Activated naive CD4-positive, alpha-beta T cell treated with Interleukin-2 at 50 U/mL for 16 hours (primary cell): ENCODE measurements around the gene DLX6.
"Not testable (repeated sequence)": the region's sequence is repeated elsewhere in the genome, so short reads cannot be mapped to it uniquely, and the experiment has no call there.

Experiments used
- DNase-seq: peaks from one replicate; pipeline ENCODE4 v3.0.0-alpha.2; 2020

The DLX6 gene

GRCh38 chr7:97024209-97025129, 19.1 kb downstream of the DLX6 start, which contains the start of gene DLX5:
Gene DLX5 (minus strand): TSS chr7:97024831. CDS start chr7:97024623, 208 bp downstream.
- no peak for DNase-seq

DNA sequence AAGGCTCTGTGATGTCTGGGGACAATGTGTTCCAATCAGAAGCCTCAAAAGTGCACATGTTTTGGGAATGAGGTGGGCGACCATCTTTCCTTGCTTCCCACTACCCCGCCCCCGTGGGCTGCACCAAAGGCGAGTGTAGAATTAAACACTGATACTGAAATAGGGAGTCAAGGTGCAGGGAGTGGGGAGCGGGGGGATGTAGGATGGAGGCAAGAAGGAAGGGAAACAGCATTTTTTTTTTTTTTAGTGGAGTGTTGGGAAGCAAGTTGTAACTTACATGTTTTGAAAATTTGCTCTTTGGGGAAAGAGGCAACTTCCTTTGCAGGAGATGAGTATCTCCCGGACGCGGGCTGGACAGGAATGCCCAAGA, 19.8 kb downstream of the DLX6 start:
- DNase-seq, result no peak

DNA sequence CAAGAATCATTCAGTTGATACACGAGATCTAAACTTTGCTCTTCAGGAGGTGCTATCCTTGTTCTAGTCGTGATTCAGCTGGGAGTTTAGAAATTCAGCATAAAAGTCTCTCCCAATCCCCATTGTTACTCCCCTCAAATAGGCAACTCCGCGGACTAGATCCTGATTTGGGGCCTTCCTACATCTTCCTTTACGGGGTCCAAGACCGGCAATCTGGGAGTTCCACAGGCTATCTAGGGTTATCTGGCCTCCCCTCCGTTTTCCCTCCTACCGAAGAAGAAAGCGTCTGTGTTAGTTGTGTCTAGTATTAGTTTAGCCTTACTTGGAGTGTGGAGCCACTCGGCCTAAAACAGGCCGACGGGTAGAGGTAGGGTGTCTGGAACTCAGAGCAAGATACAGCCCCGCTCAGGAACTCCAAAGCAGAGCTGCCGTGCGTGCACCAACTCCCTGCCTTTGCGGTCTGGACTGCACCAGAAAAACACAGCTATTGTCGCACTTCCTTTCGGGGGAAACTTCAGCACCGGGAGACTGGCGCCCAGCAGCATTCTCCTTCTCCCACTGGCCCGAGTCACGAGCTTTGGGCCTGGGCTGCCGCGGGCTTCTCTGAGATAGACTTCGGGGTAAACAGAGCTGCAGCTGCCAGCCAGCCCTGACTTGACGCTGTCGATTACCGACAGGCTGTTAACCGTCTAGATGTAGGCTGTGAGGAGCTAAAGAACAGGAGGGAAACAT, 20.8 kb downstream of the DLX6 start:
- no peak for DNase-seq

GRCh38 chr7:97026715-97027426, 21.5 kb downstream of the DLX6 start:
- no peak for DNase-seq

DNA sequence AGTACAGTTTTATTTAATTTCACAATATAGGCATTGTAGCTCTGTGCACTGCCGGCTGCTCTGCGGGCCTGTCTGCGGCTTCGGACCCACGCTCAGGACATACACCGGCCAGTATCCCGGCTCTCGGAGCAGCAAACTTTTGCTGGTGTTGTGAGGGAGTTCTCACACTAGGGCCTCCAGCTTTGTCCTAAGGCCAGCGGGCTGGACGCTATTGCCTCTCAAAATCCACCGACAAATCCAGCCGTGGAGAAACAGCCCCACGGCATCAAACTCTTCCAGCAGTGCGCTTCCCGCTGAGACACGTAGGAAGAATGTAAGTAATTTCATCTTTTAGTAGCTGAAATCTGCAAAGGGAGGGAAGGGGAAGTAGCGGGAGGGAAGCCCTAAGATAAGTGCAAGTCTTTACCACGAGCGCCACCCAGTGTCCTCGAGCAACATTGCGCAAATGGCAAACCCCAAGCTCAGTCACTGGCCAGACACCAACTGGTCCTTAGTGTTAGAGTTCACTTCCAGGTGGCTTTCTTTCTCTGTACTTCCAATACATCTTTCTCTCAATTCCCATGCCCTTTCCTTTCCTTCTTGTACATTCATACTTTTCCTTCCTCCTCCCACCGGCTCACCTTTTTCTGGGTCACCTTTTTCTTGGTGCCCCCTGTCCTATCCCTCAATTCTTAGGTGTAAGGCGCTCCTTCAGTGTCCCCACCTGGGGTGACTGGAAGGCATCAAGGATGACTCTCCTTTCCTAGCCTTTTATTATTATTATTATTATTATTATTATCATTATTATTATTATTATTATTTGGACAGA, 22.3 kb downstream of the DLX6 start:
- peak; percentile 67 for DNase-seq

GRCh38 chr7:97034213-97034852, 29.0 kb downstream of the DLX6 start:
- DNase-seq, result not testable (repeated sequence)

DNA sequence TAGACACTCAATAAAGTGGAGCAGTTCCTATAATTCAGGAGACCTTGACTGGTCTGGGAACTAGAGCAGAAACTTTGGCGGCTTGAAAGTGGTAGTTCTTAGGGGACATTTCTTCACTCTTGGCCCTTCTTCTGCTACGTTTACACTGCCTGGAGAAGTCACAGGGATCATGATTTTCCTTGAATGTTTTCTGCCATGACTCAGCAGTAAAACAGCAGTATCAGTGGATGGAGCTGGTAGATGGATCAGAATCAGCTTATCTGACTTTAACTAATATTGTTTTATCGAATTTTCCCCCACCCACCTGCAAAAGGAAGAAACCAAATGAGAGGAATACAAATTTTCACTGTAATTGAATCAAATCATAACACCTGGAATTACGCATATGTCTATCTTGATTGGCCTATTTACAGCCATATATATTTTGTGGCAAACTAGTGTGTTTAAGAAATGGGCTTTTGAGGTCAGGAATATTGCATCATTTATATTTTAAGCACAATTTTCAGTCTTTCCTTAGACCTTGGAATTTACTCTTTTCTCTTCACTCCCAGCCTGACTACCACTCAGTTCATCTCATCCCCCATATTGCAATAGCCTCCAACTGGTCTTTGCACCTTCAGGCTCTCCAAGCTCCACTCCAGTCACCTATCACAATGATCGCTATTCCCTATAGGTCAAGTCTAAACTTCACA, 34.2 kb downstream of the DLX6 start:
- no peak for DNase-seq

GRCh38 chr7:97043281-97043680, 37.9 kb downstream of the DLX6 start:
- no peak for DNase-seq
